ENCODE results near the gene CNOT4.

GRCh38 chr7:135337506-135337905 is 172.4 kb downstream of the CNOT4 start:
- TF ChIP-seq POLR2AphosphoS5 (IDR thresholded peaks at IDR 0.05; ENCODE audit: borderline replicate concordance, low read depth, low read length) = no peak
- TF ChIP-seq FOXP2 (optimal IDR thresholded peaks at IDR 0.05; ENCODE audit: control extremely low read depth, extremely low read length, insufficient read depth) = no peak
- TF ChIP-seq EZH2 (IDR thresholded peaks at IDR 0.05) = no peak

Data from SK-N-MC (cell line).